ENCODE data around the gene CREBBP.

DNA sequence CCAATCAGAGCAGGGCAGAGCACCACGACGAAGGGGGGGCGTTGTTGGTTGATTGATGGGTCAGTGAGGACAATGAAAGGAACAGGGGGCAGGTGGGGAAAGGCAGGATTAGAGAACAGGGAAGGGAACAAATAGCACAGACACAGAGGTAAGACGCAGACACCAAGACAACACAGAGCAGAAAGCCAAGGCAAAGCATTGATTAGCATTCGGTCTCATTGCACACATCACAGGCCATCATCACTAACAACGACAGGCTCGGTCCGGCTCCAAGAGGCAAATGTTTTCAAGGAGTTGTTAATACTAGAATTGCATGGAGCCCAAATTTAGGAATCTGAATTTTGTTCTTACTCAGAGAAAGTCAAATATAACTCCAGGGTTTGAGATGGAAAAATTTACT lies 128.6 kb downstream of the CREBBP start:
- TF ChIP-seq, protein P1, sequence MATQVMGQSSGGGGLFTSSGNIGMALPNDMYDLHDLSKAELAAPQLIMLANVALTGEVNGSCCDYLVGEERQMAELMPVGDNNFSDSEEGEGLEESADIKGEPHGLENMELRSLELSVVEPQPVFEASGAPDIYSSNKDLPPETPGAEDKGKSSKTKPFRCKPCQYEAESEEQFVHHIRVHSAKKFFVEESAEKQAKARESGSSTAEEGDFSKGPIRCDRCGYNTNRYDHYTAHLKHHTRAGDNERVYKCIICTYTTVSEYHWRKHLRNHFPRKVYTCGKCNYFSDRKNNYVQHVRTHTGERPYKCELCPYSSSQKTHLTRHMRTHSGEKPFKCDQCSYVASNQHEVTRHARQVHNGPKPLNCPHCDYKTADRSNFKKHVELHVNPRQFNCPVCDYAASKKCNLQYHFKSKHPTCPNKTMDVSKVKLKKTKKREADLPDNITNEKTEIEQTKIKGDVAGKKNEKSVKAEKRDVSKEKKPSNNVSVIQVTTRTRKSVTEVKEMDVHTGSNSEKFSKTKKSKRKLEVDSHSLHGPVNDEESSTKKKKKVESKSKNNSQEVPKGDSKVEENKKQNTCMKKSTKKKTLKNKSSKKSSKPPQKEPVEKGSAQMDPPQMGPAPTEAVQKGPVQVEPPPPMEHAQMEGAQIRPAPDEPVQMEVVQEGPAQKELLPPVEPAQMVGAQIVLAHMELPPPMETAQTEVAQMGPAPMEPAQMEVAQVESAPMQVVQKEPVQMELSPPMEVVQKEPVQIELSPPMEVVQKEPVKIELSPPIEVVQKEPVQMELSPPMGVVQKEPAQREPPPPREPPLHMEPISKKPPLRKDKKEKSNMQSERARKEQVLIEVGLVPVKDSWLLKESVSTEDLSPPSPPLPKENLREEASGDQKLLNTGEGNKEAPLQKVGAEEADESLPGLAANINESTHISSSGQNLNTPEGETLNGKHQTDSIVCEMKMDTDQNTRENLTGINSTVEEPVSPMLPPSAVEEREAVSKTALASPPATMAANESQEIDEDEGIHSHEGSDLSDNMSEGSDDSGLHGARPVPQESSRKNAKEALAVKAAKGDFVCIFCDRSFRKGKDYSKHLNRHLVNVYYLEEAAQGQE (IDR thresholded peaks at IDR 0.05; ENCODE audit: insufficient read depth in 1 of 2, low read depth in 2 of 2, low read length in 2 of 2): no peak
- TF ChIP-seq FOXP2 (optimal IDR thresholded peaks at IDR 0.05; ENCODE audit: borderline replicate concordance, extremely low read depth, extremely low read length, insufficient read depth): no peak
